GM10266 (cell line): ENCODE results near the gene PRKACA.
"Not testable (repeated sequence)": the region's sequence is repeated elsewhere in the genome, so short reads cannot be mapped to it uniquely, and the experiment has no call there.

Experiments used
- DNase-seq: peaks from one replicate; pipeline ENCODE4 v3.0.0; 2012; ENCODE audit errors: extremely low spot score
- CTCF ChIP-seq: IDR thresholded peaks from 2 replicates; pipeline ENCODE4 v1.5.1; 2012; ENCODE audit warnings: mild to moderate bottlenecking, low read depth; ENCODE audit not compliant: control insufficient read depth, insufficient read depth; ENCODE audit errors: missing control alignments

Gene PRKACA

GRCh38 chr19:14146789-14147216 lies 29.2 kb upstream of the PRKACA start:
- TF ChIP-seq CTCF, result no peak
- DNase-seq, result no peak

DNA sequence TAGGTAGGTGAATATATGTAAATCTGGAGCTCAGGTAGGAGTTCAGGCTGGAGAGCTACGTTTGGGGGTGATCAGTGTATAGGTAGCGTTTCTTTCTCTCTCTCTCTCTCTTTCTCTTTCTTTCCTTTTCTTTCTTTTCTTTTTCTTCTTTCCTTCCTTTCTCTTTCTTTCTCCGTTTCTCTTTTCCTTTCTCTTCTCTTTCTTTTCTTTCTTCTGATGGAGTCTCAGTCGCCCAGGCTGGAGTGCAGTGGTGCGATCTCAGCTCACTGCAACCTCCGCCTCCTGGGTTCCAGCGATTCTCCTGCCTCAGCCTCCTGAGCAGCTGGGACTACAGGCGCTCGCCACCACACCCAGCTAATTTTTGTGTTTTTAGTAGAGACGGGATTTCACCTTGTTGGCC lies 28.6 kb upstream of the PRKACA start:
- DNase-seq, result not testable (repeated sequence)

GRCh38 chr19:14145381-14145780 lies 27.8 kb upstream of the PRKACA start:
- DNase-seq, result no peak
- no peak for TF ChIP-seq CTCF

- DNase-seq, result no peak
- TF ChIP-seq CTCF, result no peak
Measured at GRCh38 chr19:14142262-14143190, 25.0 kb upstream of the PRKACA start.

DNA sequence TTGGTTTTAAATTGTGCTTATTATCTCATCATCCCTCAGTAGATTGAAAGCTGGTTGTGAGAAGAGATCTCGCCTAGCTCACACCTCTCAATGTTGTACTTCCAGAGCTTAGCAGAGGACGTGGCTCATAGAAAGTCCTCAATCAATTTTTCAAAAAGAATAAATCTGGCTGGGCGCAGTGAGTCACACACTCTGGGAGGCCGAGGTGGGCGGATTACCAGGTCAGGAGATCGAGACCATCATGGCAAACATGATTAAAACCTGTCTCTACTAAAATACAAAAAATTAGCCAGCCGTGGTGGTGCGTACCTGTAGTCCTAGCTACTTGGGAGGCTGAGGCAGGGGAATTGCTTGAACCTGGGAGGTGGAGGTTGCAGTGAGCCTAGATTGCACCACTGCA lies 23.5 kb upstream of the PRKACA start:
- DNase-seq, result no peak
- TF ChIP-seq CTCF, result no peak

DNA sequence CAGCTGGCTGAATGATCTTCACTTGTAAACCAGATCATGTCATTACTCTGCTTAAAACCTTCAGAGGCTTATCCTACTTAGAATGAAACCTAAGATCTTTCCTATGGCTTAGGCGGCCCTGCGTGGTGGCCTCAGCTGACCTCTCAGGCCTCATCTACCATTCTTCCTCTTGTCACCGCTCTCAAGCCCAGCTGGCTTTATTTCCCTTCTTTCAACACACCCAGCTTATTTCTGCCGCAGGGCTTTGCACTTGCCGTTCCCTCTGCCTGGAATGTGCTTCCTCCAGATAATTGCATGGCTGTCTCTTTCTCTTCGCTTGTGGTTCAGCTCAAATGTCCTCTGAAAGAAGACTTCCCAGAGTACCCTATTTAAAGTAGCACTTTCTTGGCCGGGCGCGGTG lies 22.4 kb upstream of the PRKACA start:
- DNase-seq, result no peak
- TF ChIP-seq CTCF, result no peak

DNA sequence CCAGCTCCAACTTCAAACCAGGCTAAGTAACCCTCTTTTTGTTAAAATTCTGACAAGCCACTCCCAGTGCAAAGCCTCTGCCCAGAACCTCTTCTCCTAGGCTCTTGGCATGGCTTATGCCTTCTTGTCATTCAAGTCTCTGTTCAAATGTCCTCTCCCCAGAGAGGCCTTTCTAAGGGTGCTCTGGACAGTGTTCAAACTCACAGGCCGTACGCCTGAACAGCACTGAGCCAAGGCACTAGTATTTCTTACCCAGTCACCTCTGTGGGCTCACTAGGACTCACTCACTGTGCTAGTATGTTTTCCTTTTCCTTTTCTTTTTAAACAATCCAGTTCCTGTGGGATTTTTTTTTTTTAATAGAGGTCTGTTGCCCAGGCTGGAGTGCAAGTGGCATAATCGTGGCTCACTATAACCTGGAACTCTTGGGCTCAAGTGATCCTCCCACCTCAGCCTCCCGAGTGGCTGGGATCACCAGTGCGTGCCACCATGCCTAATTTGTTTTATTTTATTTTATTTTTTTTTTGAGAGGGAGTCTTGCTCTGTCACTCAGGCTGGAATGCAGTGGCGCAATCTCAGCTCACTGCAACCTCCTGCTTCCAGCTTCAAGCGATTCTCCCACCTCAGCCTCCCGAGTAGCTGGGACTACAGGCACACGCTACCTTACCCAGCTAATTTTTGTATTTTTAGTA lies 21.2 kb upstream of the PRKACA start:
- no peak for TF ChIP-seq CTCF
- no peak for DNase-seq
